Type B pancreatic cell (in vitro differentiated cells): ENCODE measurements around the gene LCOR. TPM values are rescaled to one million over a fixed set of nuclear protein-coding genes. Genes with fewer than 3 reads are reported as not detected.

ENCODE experiments used
- DNase-seq: peaks from one replicate; pipeline ENCODE4 v3.0.0; 2021; ENCODE audit warnings: mixed read lengths; ENCODE audit not compliant: unreplicated experiment; ENCODE audit errors: extremely low spot score
- H3K27ac Mint-ChIP-seq: 2 replicates; pipeline ENCODE4 v1.8.0; 2021; ENCODE audit warnings: mild to moderate bottlenecking, mixed read lengths
- H3K27me3 Mint-ChIP-seq: 2 replicates; pipeline ENCODE4 v1.8.0; 2021; ENCODE audit warnings: mixed read lengths
- H3K36me3 Mint-ChIP-seq: 2 replicates; pipeline ENCODE4 v1.8.0; 2021; ENCODE audit warnings: mixed read lengths
- H3K4me1 Mint-ChIP-seq: one replicate; pipeline ENCODE4 v1.8.0; 2021; ENCODE audit warnings: mixed read lengths; ENCODE audit not compliant: unreplicated experiment
- H3K4me3 Mint-ChIP-seq: 2 replicates; pipeline ENCODE4 v1.8.0; 2021; ENCODE audit warnings: mild to moderate bottlenecking, mixed read lengths
- H3K9me3 Mint-ChIP-seq: 2 replicates; pipeline ENCODE4 v1.8.0; 2021; ENCODE audit warnings: mixed read lengths
- CTCF ChIP-seq: fragments of 200-600 bp; sonication (generic); conservative IDR thresholded peaks from 2 replicates; pipeline ENCODE4 v1.5.0; 2021; ENCODE audit warnings: antibody characterized with exemption, mild to moderate bottlenecking
- total RNA-seq: library from RNA; stranded (reverse); gene quantifications from 2 replicates; pipeline ENCODE4 v1.2.1, GENCODE V29; 2021; ENCODE audit warnings: low replicate concordance

Gene LCOR
- total RNA-seq, 1 donor from 2014 or later, result 55.1 TPM

DNA sequence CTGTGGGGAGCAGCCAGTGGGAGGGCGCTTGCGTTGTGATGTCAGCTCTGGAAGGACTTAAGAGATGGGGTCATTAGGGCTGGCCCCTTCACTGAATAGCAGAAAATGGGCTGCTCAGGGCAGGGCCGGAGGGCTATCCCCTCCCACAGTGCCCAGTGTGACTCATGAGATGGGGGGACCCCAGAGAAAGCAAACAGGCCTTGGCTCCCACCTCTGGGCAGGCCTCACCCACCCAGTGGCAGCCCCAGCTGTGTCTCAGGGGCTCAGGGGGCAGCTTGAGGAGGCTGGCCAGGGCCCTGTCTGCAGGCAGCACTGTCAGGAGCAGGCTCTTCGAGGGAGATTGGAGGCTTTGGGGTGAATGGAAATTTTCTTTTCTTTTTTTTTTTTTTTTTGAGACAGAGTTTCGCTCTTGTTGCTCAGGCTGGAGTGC, 185.4 kb downstream of the LCOR start:
- no peak for DNase-seq
- H3K36me3 Mint-ChIP-seq, result no peaks in the 10 kb centered on the region
- H3K4me3 Mint-ChIP-seq, result no peak overlapping the region
- no peaks in the 10 kb centered on the region for H3K27me3 Mint-ChIP-seq
- no peak overlapping the region for H3K27ac Mint-ChIP-seq
- peaks cover 7% of the 10 kb centered on the region for H3K4me1 Mint-ChIP-seq
- H3K9me3 Mint-ChIP-seq, result no peaks in the 10 kb centered on the region
- TF ChIP-seq CTCF, result no peak

DNA sequence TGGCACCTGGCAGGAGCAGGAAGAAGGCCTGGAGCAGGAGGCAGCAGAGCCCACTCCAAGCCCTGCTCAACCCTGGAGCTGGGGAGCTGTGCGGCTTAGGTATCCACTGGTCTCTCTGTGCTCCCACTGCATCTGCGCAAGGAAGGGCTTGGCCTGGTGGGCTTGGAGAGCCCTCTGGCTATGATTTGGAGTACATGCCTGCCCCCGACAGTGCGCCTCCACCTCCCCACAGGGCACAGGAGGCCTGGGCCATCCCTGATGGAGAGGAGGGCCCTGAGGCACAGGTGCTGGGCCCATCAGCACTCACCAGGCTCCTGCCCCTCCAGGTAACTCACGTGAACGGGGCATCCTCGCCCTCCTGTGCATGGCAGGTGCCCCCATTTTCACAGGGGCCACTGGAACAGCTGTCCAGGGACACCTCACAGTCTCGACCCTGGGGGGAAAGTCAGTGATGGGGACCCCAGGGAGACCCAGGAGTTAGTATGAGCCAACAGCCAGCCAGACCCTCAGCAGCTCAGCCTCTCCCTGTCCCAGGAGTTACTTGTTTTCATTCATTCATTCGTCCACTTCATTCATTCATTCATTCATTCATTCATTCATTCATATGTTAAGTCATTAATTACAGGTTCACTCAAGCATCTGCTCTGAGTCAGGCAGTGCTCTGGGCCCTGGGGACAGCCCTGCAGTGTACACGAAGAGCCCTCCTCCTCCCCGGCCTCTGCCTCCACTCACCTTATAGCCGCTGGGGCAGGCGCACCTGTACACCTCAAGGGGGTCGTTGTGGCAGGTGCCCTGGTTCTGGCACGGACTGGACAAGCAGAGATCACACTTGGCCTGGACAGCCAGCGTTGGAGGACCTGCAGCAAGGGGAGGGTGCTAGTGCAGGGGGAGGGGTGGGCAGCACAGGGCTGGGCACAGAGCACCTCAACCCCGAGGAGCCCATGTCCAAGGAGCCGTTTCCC, 186.4 kb downstream of the LCOR start:
- Mint-ChIP-seq H3K27ac (no peak overlapping the region), H3K36me3 (no peaks in the 10 kb centered on the region), H3K27me3 (no peaks in the 10 kb centered on the region), H3K4me1 (peaks cover 7% of the 10 kb centered on the region), H3K4me3 (no peak overlapping the region), H3K9me3 (no peaks in the 10 kb centered on the region)
- no peak for TF ChIP-seq CTCF
- no peak for DNase-seq

DNA sequence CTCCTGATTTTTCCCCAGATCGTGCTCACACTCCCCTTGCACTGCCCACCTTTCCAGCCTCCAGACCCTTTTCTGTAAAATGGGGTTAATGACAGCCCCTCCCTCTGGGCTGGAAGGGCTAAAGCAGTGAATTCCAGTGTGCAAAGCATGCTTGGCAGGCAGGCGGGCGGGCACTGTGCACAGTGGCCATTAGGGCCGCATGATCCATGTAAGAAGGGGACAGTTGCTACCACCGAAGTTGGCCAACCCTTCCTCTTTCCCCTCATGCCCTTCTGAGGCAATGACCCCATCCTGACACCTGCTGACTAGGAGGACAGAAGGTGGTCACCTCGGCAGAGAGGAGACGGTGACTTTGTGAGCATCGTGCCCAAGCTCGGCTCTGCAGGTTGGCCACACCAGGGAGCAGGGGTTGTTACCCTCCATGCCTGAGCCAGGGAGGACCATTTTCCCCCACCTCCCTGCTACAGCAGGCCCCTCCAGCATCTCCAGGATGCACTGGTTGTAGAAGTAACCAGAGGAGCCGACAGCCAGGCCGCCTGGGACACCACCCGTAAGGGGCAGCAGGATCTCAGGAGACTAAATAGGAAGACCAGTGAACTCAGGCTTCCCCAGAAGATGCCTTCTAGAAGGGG, 187.2 kb downstream of the LCOR start:
- no peak for DNase-seq
- H3K4me3 Mint-ChIP-seq, result no peak overlapping the region
- no peaks in the 10 kb centered on the region for H3K27me3 Mint-ChIP-seq
- H3K9me3 Mint-ChIP-seq, result no peaks in the 10 kb centered on the region
- TF ChIP-seq CTCF, result no peak
- no peaks in the 10 kb centered on the region for H3K36me3 Mint-ChIP-seq
- H3K27ac Mint-ChIP-seq, result no peak overlapping the region
- peaks cover 11% of the 10 kb centered on the region for H3K4me1 Mint-ChIP-seq

- no peak overlapping the region for H3K4me3 Mint-ChIP-seq
- H3K36me3 Mint-ChIP-seq, result no peaks in the 10 kb centered on the region
- no peaks in the 10 kb centered on the region for H3K27me3 Mint-ChIP-seq
- DNase-seq, result no peak
- no peak for TF ChIP-seq CTCF
- no peak overlapping the region for H3K27ac Mint-ChIP-seq
- no peaks in the 10 kb centered on the region for H3K9me3 Mint-ChIP-seq
- peaks cover 19% of the 10 kb centered on the region for H3K4me1 Mint-ChIP-seq
Measured at GRCh38 chr10:97020452-97021400, 188.6 kb downstream of the LCOR start.

GRCh38 chr10:97022616-97023015, 190.5 kb downstream of the LCOR start:
- Mint-ChIP-seq H3K27me3 (no peaks in the 10 kb centered on the region), H3K4me3 (no peak overlapping the region), H3K9me3 (no peaks in the 10 kb centered on the region), H3K27ac (no peak overlapping the region), H3K36me3 (no peaks in the 10 kb centered on the region), H3K4me1 (peaks cover 17% of the 10 kb centered on the region)
- TF ChIP-seq CTCF, result no peak
- no peak for DNase-seq
